OCI-LY1 (cell line): ENCODE data around the gene ZFC3H1.

Experiments
- H2AFZ ChIP-seq: fragments of 200-600 bp; sonication (generic), shearing (Covaris generic); 2 replicates; pipeline ENCODE4 v1.6.0; 2014; ENCODE audit warnings: antibody characterized with exemption, mild to moderate bottlenecking, low read length
- H3F3A ChIP-seq: fragments of 200-600 bp; sonication (generic), shearing (Covaris generic); 2 replicates; pipeline ENCODE4 v1.6.0; 2014; ENCODE audit warnings: mild to moderate bottlenecking, antibody characterized with exemption, low read length, moderate library complexity; ENCODE audit not compliant: insufficient read depth
- H3K27ac ChIP-seq: fragments of 200-600 bp; sonication (generic); 2 replicates; pipeline ENCODE4 v1.5.1; 2014; ENCODE audit warnings: low read length, mixed run types, mild to moderate bottlenecking, low read depth; ENCODE audit not compliant: poor library complexity, severe bottlenecking
- H3K27me3 ChIP-seq: fragments of 200-600 bp; sonication (generic); 2 replicates; pipeline ENCODE4 v1.6.0; 2014; ENCODE audit warnings: antibody characterized with exemption, mild to moderate bottlenecking, low read length, moderate library complexity; ENCODE audit not compliant: insufficient read depth
- H3K36me3 ChIP-seq: fragments of 200-600 bp; sonication (generic); 2 replicates; pipeline ENCODE4 v1.6.1; 2014; ENCODE audit warnings: mild to moderate bottlenecking, antibody characterized with exemption, low read length, moderate library complexity, mixed read lengths; ENCODE audit not compliant: insufficient read depth
- H3K4me1 ChIP-seq: fragments of 200-600 bp; sonication (generic); 2 replicates; pipeline ENCODE4 v1.5.1; 2014; ENCODE audit warnings: mild to moderate bottlenecking, low read length, moderate library complexity; ENCODE audit not compliant: insufficient read depth, severe bottlenecking
- H3K4me2 ChIP-seq: fragments of 200-600 bp; sonication (generic), shearing (Covaris generic); 2 replicates; pipeline ENCODE4 v1.6.1; 2014; ENCODE audit warnings: low read length
- H3K4me3 ChIP-seq: fragments of 200-600 bp; sonication (generic); 2 replicates; pipeline ENCODE4 v1.5.1; 2014; ENCODE audit warnings: low read length, low read depth, mild to moderate bottlenecking, mixed read lengths; ENCODE audit not compliant: poor library complexity, severe bottlenecking
- H3K79me2 ChIP-seq: fragments of 200-600 bp; shearing (Covaris generic); 2 replicates; pipeline ENCODE4 v1.6.1; 2016; ENCODE audit warnings: mixed run types, low read length, mixed read lengths; ENCODE audit not compliant: insufficient read depth
- H3K9ac ChIP-seq: fragments of 200-600 bp; sonication (generic), shearing (Covaris generic); 2 replicates; pipeline ENCODE4 v1.6.1; 2014; ENCODE audit warnings: mild to moderate bottlenecking, low read length, mixed read lengths
- H3K9me2 ChIP-seq: fragments of 200-600 bp; sonication (generic), shearing (Covaris generic); 2 replicates; pipeline ENCODE4 v1.6.1; 2014; ENCODE audit warnings: low read depth, mild to moderate bottlenecking, low read length, mixed read lengths
- H3K9me3 ChIP-seq: fragments of 200-600 bp; shearing (Covaris generic); 2 replicates; pipeline ENCODE4 v1.6.1; 2014; ENCODE audit warnings: low read length, mixed read lengths
- H4K20me1 ChIP-seq: fragments of 200-600 bp; sonication (generic), shearing (Covaris generic); 2 replicates; pipeline ENCODE4 v1.6.0; 2016; ENCODE audit warnings: mild to moderate bottlenecking, low read length; ENCODE audit not compliant: insufficient read depth
- CTCF ChIP-seq: fragments of 200-600 bp; sonication (generic), shearing (Covaris generic); IDR thresholded peaks from 2 replicates; pipeline ENCODE4 v1.5.1; 2017; ENCODE audit warnings: mild to moderate bottlenecking, antibody characterized with exemption, low read length, moderate library complexity, mixed read lengths
- EZH2 ChIP-seq: fragments of 200-600 bp; sonication (generic), shearing (Covaris generic); IDR thresholded peaks from 2 replicates; pipeline ENCODE4 v1.8.0; 2017; ENCODE audit warnings: borderline replicate concordance, mixed run types, mild to moderate bottlenecking, antibody characterized with exemption, low read length, moderate library complexity, mixed read lengths

Gene ZFC3H1

GRCh38 chr12:71602761-71603577, 60.7 kb downstream of the ZFC3H1 start:
- no peaks in the 10 kb centered on the region for H4K20me1 ChIP-seq
- H3F3A ChIP-seq, result no peaks in the 10 kb centered on the region
- no peak overlapping the region for H3K27ac ChIP-seq
- H3K4me3 ChIP-seq, result no peak overlapping the region
- no peak overlapping the region for H3K4me2 ChIP-seq
- 0 out of 2 replicates have a peak, but pooled peaks cover 2% of the 10 kb centered on the region for H3K9me3 ChIP-seq
- TF ChIP-seq EZH2 (no peak), CTCF (no peak)
- peaks cover 19% of the 10 kb centered on the region for H3K36me3 ChIP-seq
- H3K27me3 ChIP-seq, result no peaks in the 10 kb centered on the region
- H2AFZ ChIP-seq, result no peak overlapping the region
- no peaks in the 10 kb centered on the region for H3K79me2 ChIP-seq
- no peaks in the 10 kb centered on the region for H3K9me2 ChIP-seq
- H3K9ac ChIP-seq, result no peak overlapping the region
- no peaks in the 10 kb centered on the region for H3K4me1 ChIP-seq

GRCh38 chr12:71601546-71601945, 62.1 kb downstream of the ZFC3H1 start:
- no peaks in the 10 kb centered on the region for H4K20me1 ChIP-seq
- no peak overlapping the region for H3K4me2 ChIP-seq
- TF ChIP-seq EZH2, result no peak
- no peak for TF ChIP-seq CTCF
- H3K9ac ChIP-seq, result no peak overlapping the region
- H3F3A ChIP-seq, result no peaks in the 10 kb centered on the region
- no peaks in the 10 kb centered on the region for H3K9me2 ChIP-seq
- no peak overlapping the region for H2AFZ ChIP-seq
- H3K36me3 ChIP-seq, result peaks cover 5% of the 10 kb centered on the region
- H3K4me3 ChIP-seq, result no peak overlapping the region
- H3K9me3 ChIP-seq, result 0 out of 2 replicates have a peak, but pooled peaks cover 2% of the 10 kb centered on the region
- no peaks in the 10 kb centered on the region for H3K79me2 ChIP-seq
- no peak overlapping the region for H3K27ac ChIP-seq
- no peaks in the 10 kb centered on the region for H3K4me1 ChIP-seq
- no peaks in the 10 kb centered on the region for H3K27me3 ChIP-seq

GRCh38 chr12:71599210-71599609, 64.4 kb downstream of the ZFC3H1 start:
- TF ChIP-seq EZH2, result no peak
- no peak for TF ChIP-seq CTCF
- Histone ChIP-seq H3K9me2 (no peaks in the 10 kb centered on the region), H3K36me3 (no peaks in the 10 kb centered on the region), H3F3A (no peaks in the 10 kb centered on the region), H3K4me2 (no peak overlapping the region), H3K79me2 (no peaks in the 10 kb centered on the region), H3K9me3 (0 out of 2 replicates have a peak, but pooled peaks cover 2% of the 10 kb centered on the region), H3K27ac (no peak overlapping the region), H3K4me3 (no peak overlapping the region), H3K4me1 (no peaks in the 10 kb centered on the region), H2AFZ (no peak overlapping the region), H3K27me3 (no peaks in the 10 kb centered on the region), H3K9ac (no peak overlapping the region), H4K20me1 (no peaks in the 10 kb centered on the region)
